OCI-LY3 (cell line): ENCODE measurements around the gene NDST1.

Source experiments
- CTCF ChIP-seq: fragments of 200-600, 300-600 bp; sonication (generic); IDR thresholded peaks from 2 replicates; pipeline ENCODE4 v1.5.1; 2014; ENCODE audit warnings: antibody characterized with exemption, low read length, low read depth
- EZH2phosphoT487 ChIP-seq: fragments of 200-600 bp; shearing (Covaris generic); IDR thresholded peaks from 2 replicates; pipeline ENCODE4 v1.6.1; 2018; ENCODE audit warnings: antibody characterized with exemption, mixed run types, low read depth

DNA sequence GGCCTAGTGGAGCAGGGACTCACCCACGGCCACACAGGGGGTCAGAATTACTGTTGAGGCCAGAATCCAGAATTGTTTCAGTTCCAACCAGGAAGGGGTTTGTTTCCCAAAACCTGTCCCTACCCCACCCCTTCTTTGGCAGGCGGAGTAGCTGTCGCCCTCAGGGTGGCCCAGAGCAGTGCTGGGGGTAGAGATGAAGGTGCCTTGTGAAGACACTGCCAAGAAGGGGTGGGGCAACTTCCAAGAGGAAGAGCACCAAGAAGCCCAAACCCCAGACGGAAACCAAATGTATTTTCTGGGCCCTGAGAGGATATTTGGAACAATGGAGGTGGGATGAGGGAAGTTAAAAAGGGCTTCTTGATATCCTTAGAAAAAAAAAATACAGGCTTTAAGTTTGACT, 11.4 kb upstream of the NDST1 start:
- TF ChIP-seq CTCF, result no peak
- no peak for TF ChIP-seq EZH2phosphoT487
